HepG2 (cell line): ENCODE data around the gene NEDD4L. TPM values are rescaled to one million over a fixed set of nuclear protein-coding genes. Genes with fewer than 3 reads are reported as not detected.

ENCODE experiments used
- ATAC-seq: fragments of 200-7000 bp; cut with Tn5 transposase; 3 replicates; pipeline ENCODE4 v1.9.1; 2020; ENCODE audit warnings: mild to moderate bottlenecking, moderate library complexity
- BruUV-seq: library from RNA; stranded (reverse); fragments of 400-500 nt; replicated peaks from 2 replicates; lab custom pipeline; 2021; lab: Mats Ljungman, UMichigan
- CTCF ChIA-PET: fragments of 300-600 bp; formaldehyde crosslinking; extraction: SDS; loops from one replicate; lab custom pipeline; 2021; ENCODE audit warnings: low total read pairs, inconsistent platforms, low intra/inter-chr PET ratio; lab: Yijun Ruan, JAX
- POLR2A ChIA-PET: fragments of 350-600 bp; sonication (Branson Sonifier 250); formaldehyde crosslinking; loops from one replicate; lab custom pipeline; 2020; ENCODE audit warnings: antibody characterized with exemption, inconsistent platforms; lab: Yijun Ruan, JAX
- DNase-seq: peaks from one replicate; pipeline ENCODE4 v3.0.0-alpha.2; 2015; ENCODE audit warnings: low spot score
- FAIRE-seq: peaks from 3 replicates; lab custom pipeline; 2011; peaks lifted over from hg19 to GRCh38; lab: Jason Lieb, UNC
- H2AFZ ChIP-seq: one replicate; pipeline ENCODE4 v1.6.1; 2011; ENCODE audit warnings: low read length, inconsistent platforms
- H3K27ac ChIP-seq: fragments of 300-600 bp; 3 replicates; pipeline ENCODE4 v1.8.0; 2011; ENCODE audit warnings: mixed run types, mild to moderate bottlenecking, mixed read lengths, low read length, inconsistent platforms; ENCODE audit not compliant: insufficient read depth; ENCODE audit errors: extremely low read length
- H3K27me3 ChIP-seq, 2 experiments: fragments of 200-600 bp in 1 of 2; 2 replicates in 1 of 2; 3 replicates in 1 of 2; pipeline versions ENCODE4 v1.6.0 to v1.8.0; 2011; ENCODE audit warnings: low read length in 2 of 2, mild to moderate bottlenecking in 2 of 2, moderate library complexity in 2 of 2, inconsistent platforms in 1 of 2; ENCODE audit not compliant: insufficient read depth in 2 of 2, control insufficient read depth in 1 of 2
- H3K36me3 ChIP-seq, 2 experiments: fragments of 200-600 bp in 1 of 2; replicated peaks in 1 of 2; 2 replicates in 1 of 2; 3 replicates in 1 of 2; pipeline versions ENCODE4 v1.5.1 to v1.8.0; 2011; ENCODE audit warnings: low read length in 2 of 2, inconsistent platforms in 1 of 2; ENCODE audit not compliant: insufficient read depth in 2 of 2, control insufficient read depth in 1 of 2
- H3K4me1 ChIP-seq: 2 replicates; pipeline ENCODE4 v1.5.1; 2012; ENCODE audit warnings: low read length, inconsistent platforms; ENCODE audit not compliant: insufficient read depth
- H3K4me2 ChIP-seq: 2 replicates; pipeline ENCODE4 v1.6.0; 2011; ENCODE audit warnings: low read depth, low read length, inconsistent platforms
- H3K4me3 ChIP-seq, 3 experiments: fragments of 200-600 bp in 1 of 3; sonication (generic), shearing (Covaris generic) in 1 of 3; replicated peaks in 1 of 3; 2 replicates each; pipeline ENCODE4 v1.5.1; 2011 to 2016; ENCODE audit warnings: low read length in 3 of 3, inconsistent platforms in 2 of 3, low read depth in 2 of 3, mild to moderate bottlenecking in 2 of 3, control low read depth in 1 of 3, mixed read lengths in 1 of 3; ENCODE audit not compliant: insufficient read depth in 1 of 3
- H3K79me2 ChIP-seq: one replicate; pipeline ENCODE4 v1.6.1; 2011; ENCODE audit warnings: low read length, inconsistent platforms; ENCODE audit not compliant: insufficient read depth
- H3K9ac ChIP-seq: 2 replicates; pipeline ENCODE4 v1.6.0; 2011; ENCODE audit warnings: mild to moderate bottlenecking, low read depth, low read length, inconsistent platforms; ENCODE audit not compliant: insufficient read depth
- H3K9me3 ChIP-seq: 2 replicates; pipeline ENCODE4 v1.5.1; 2012; ENCODE audit warnings: mild to moderate bottlenecking, low read length
- H4K20me1 ChIP-seq: 2 replicates; pipeline ENCODE4 v1.6.0; 2011; ENCODE audit warnings: inconsistent platforms, mild to moderate bottlenecking, low read length, moderate library complexity; ENCODE audit not compliant: insufficient read depth
- MTA3 ChIP-seq: sonication (generic); formaldehyde crosslinking; IDR thresholded peaks from 2 replicates; pipeline ENCODE4 v1.4.0; 2020; ENCODE audit warnings: missing genetic modification reagents
- YY1 ChIP-seq: IDR thresholded peaks from 2 replicates; pipeline ENCODE4 v1.6.1; 2011; ENCODE audit warnings: low read length, low read depth, moderate library complexity, mild to moderate bottlenecking; ENCODE audit not compliant: insufficient read depth, insufficient replicate concordance
- ZNF264 ChIP-seq: sonication (generic); formaldehyde crosslinking; IDR thresholded peaks from 2 replicates; pipeline ENCODE4 v1.4.0; 2020; ENCODE audit warnings: missing genetic modification reagents
- ZNF30 ChIP-seq: sonication (generic); formaldehyde crosslinking; IDR thresholded peaks from 2 replicates; pipeline ENCODE4 v1.5.0; 2020; ENCODE audit warnings: mild to moderate bottlenecking, missing genetic modification reagents
- ZNF558 ChIP-seq: sonication (generic); formaldehyde crosslinking; IDR thresholded peaks from 2 replicates; pipeline ENCODE4 v1.9.0; 2022; ENCODE audit warnings: mild to moderate bottlenecking, missing genetic modification reagents, borderline replicate concordance
- WGBS: methylation state at CpG from one replicate; pipeline ENCODE4 v1.1.6; 2017; ENCODE audit warnings: low lambda C conversion rate; 5-methylcytosine and 5-hydroxymethylcytosine counted together
- in situ Hi-C: cut with HindIII; loops from 2 replicates; pipeline ENCODE4 v1.10.0; 2017; ENCODE audit warnings: low pct_unique_long_range_greater_than_20kb; ENCODE audit not compliant: extremely low pct_ligation_motif_present
- intact Hi-C: fragments of 100-400 bp; cut with micrococcal nuclease; formaldehyde crosslinking; loops from one replicate; pipeline ENCODE4 v1.10.0; 2022; ENCODE audit not compliant: unreplicated experiment
- polyA plus RNA-seq, 8 experiments: library from polyadenylated mRNA; depleted of rRNA in 3 of 8; stranded (reverse) in 7 of 8; unstranded in 1 of 8; fragments of >200 nt; fragmentation: Illumina TruSeq in 4 of 8; extraction: Trizol in 4 of 8; gene quantifications; 2 replicates each; pipeline versions ENCODE4 v1.2.1 to v1.2.3, GENCODE V29; 2011 to 2016; ENCODE audit warnings: low read depth in 4 of 8, missing spikeins in 1 of 8, mixed read lengths in 1 of 8; ENCODE audit not compliant: insufficient read depth in 1 of 8
- total RNA-seq, 5 experiments: library from RNA; depleted of rRNA; stranded (reverse); fragments of >200 nt; fragmentation: Illumina TruSeq; extraction: Trizol; gene quantifications; 2 replicates each; pipeline ENCODE4 v1.2.3, GENCODE V29; 2016; ENCODE audit warnings: low read depth in 1 of 5
- TF ChIP-seq, protein P1 (sequence below): sonication (generic); formaldehyde crosslinking; IDR thresholded peaks from 2 replicates; pipeline ENCODE4 v1.8.1; 2023; ENCODE audit warnings: mild to moderate bottlenecking, missing genetic modification reagents, borderline replicate concordance
- TF ChIP-seq, protein P2 (sequence below): sonication (generic); formaldehyde crosslinking; IDR thresholded peaks from 2 replicates; pipeline ENCODE4 v1.5.1; 2020; ENCODE audit warnings: missing genetic modification reagents, mild to moderate bottlenecking, borderline replicate concordance

Gene NEDD4L
- total and polyA plus RNA-seq, 2 of the 13 experiments (the other 11 are each of a cell fraction or from before 2014, with no cell fraction given), result 168 to 390 TPM

DNA sequence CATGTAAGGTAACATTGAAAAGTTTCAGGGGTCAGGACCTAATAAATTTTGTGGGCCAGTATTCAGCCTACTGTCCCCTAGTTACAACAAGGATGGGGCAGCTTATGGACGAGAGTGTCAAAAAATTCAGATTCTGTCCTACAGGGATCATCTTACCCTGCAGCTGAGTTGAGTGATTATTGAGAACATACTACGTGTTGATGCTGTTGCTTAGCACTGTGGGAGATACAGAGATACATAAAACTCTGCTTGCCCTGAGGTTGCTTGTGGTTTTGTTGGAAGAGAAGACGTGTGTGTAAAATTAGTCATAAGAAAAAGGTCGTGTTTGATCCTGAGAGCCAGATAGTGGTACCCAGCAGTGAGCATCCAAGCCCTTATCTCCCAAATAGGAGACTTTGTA lies 253.2 kb downstream of the NEDD4L start:
- no peaks in the 10 kb centered on the region; the same call in 1 of the 2 replicates for H3K4me1 ChIP-seq
- no peak overlapping the region for H3K9ac ChIP-seq
- ChIA-PET POLR2A (no interaction called here), CTCF (no interaction called here)
- in situ Hi-C loops, result no loop called here
- H3K4me3 ChIP-seq, result no peak overlapping the region
- peaks cover 3% of the 10 kb centered on the region in 2 experiments; a peak in 2 of 5 replicates for H3K36me3 ChIP-seq
- no peak for TF ChIP-seq YY1
- TF ChIP-seq, protein P1, sequence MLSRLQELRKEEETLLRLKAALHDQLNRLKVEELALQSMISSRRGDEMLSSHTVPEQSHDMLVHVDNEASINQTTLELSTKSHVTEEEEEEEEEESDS (CRISPR knock-in tag), result no peak
- TF ChIP-seq, protein P2, sequence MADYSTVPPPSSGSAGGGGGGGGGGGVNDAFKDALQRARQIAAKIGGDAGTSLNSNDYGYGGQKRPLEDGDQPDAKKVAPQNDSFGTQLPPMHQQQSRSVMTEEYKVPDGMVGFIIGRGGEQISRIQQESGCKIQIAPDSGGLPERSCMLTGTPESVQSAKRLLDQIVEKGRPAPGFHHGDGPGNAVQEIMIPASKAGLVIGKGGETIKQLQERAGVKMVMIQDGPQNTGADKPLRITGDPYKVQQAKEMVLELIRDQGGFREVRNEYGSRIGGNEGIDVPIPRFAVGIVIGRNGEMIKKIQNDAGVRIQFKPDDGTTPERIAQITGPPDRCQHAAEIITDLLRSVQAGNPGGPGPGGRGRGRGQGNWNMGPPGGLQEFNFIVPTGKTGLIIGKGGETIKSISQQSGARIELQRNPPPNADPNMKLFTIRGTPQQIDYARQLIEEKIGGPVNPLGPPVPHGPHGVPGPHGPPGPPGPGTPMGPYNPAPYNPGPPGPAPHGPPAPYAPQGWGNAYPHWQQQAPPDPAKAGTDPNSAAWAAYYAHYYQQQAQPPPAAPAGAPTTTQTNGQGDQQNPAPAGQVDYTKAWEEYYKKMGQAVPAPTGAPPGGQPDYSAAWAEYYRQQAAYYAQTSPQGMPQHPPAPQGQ (CRISPR knock-in tag), result no peak
- no peak for TF ChIP-seq ZNF558 (CRISPR knock-in tag)
- TF ChIP-seq MTA3 (CRISPR knock-in tag), result no peak
- no peak for TF ChIP-seq ZNF264
- no peak for TF ChIP-seq ZNF30 (CRISPR knock-in tag)
- H4K20me1 ChIP-seq, result 0 out of 2 replicates have a peak, but pooled peaks cover 5% of the 10 kb centered on the region
- H2AFZ ChIP-seq, result no peak overlapping the region
- 94% methylated on average over 4 of the region's 4 CpGs for WGBS
- no peak for FAIRE-seq
- intact Hi-C loops, result no loop called here
- no peak overlapping the region for H3K27ac ChIP-seq
- H3K4me2 ChIP-seq, result no peak overlapping the region
- no peaks in the 10 kb centered on the region; a peak in 1 of 5 replicates for H3K27me3 ChIP-seq
- ATAC-seq, result no peak
- peaks cover 16% of the 10 kb centered on the region for H3K79me2 ChIP-seq
- no TSS peak for BruUV-seq
- DNase-seq, result no peak
- no peaks in the 10 kb centered on the region for H3K9me3 ChIP-seq
